ENCODE results near the gene ITGAD.

The ITGAD gene

GRCh38 chr16:31367853-31368252 is 25.3 kb upstream of the ITGAD start:
- no peak overlapping the region for H3K18ac ChIP-seq (ENCODE audit: low read length)
- no peak overlapping the region for H3K23ac ChIP-seq (ENCODE audit: low read depth, low read length, poor library complexity)
- no peak overlapping the region for H4K8ac ChIP-seq (ENCODE audit: low read depth, low read length)
- no peak overlapping the region for H3K14ac ChIP-seq (ENCODE audit: low read length)
- no peak overlapping the region for H2BK5ac ChIP-seq (ENCODE audit: low read length)
- no peak overlapping the region for H2BK120ac ChIP-seq (ENCODE audit: low read depth, low read length)
- H3K27ac ChIP-seq (replicated peaks; ENCODE audit: low read length): no peak overlapping the region
- H3K4me1 ChIP-seq (ENCODE audit: control insufficient read depth in 2 of 2, insufficient read depth in 1 of 2, low read depth in 1 of 2, low read length in 2 of 2): no peaks in the 10 kb centered on the region
- WGBS, 2 donors (ENCODE audit: extremely low coverage in 2 of 2, insufficient read length in 2 of 2, insufficient replicate concordance in 1 of 2): no CpG with 5 or more reads among the region's 3 CpGs
- no peaks in the 10 kb centered on the region for H3K36me3 ChIP-seq (replicated peaks in 1 of 2; ENCODE audit: control insufficient read depth in 2 of 2, insufficient read depth in 2 of 2, low read length in 2 of 2)
- no peak overlapping the region for H3K9ac ChIP-seq (ENCODE audit: low read depth, low read length, poor library complexity)
- no peak overlapping the region for H3K4me3 ChIP-seq (ENCODE audit: low read length in 2 of 2)
- H4K91ac ChIP-seq (ENCODE audit: low read depth, low read length, poor library complexity): no peak overlapping the region
- H3K27me3 ChIP-seq (ENCODE audit: control insufficient read depth in 3 of 3, insufficient read depth in 3 of 3, low read depth in 1 of 3, low read length in 3 of 3): no peaks in the 10 kb centered on the region
- no peak overlapping the region for H2BK12ac ChIP-seq (ENCODE audit: low read length)
- H3K4ac ChIP-seq (ENCODE audit: low read length): no peak overlapping the region
- H2AK5ac ChIP-seq (ENCODE audit: low read depth, low read length): no peak overlapping the region
- no peak overlapping the region for H3K4me2 ChIP-seq (ENCODE audit: insufficient read depth, low read length, poor library complexity, severe bottlenecking)
- no peak for DNase-seq (ENCODE audit: low spot score)
- H2BK15ac ChIP-seq (ENCODE audit: low read length): no peak overlapping the region
- no peak overlapping the region for H2AFZ ChIP-seq (ENCODE audit: low read length)
- H3K9me3 ChIP-seq (replicated peaks in 1 of 2; ENCODE audit: control insufficient read depth in 2 of 2, insufficient read depth in 1 of 2, low read depth in 1 of 2, low read length in 2 of 2): peaks cover 0 to 5% of the 10 kb centered on the region in 2 donors
- no peaks in the 10 kb centered on the region for H3K79me1 ChIP-seq (ENCODE audit: low read depth, low read length)

GRCh38 chr16:31371008-31371407 is 22.1 kb upstream of the ITGAD start:
- Histone ChIP-seq H3K9me3 (replicated peaks in 1 of 2; ENCODE audit: control insufficient read depth in 2 of 2, insufficient read depth in 1 of 2, low read depth in 1 of 2, low read length in 2 of 2) (peaks cover 0 to 7% of the 10 kb centered on the region in 2 donors), H3K14ac (ENCODE audit: low read length) (no peak overlapping the region), H3K27me3 (ENCODE audit: control insufficient read depth in 3 of 3, insufficient read depth in 3 of 3, low read depth in 1 of 3, low read length in 3 of 3) (peaks cover 0 to 3% (median 0%) of the 10 kb centered on the region in 3 experiments), H3K4ac (ENCODE audit: low read length) (no peak overlapping the region), H3K9ac (ENCODE audit: low read depth, low read length, poor library complexity) (no peak overlapping the region), H3K23ac (ENCODE audit: low read depth, low read length, poor library complexity) (peak overlapping the region; percentile 18), H3K4me1 (ENCODE audit: control insufficient read depth in 2 of 2, insufficient read depth in 1 of 2, low read depth in 1 of 2, low read length in 2 of 2) (no peaks in the 10 kb centered on the region), H3K4me2 (ENCODE audit: insufficient read depth, low read length, poor library complexity, severe bottlenecking) (no peak overlapping the region), H3K18ac (ENCODE audit: low read length) (peak overlapping the region; percentile 72), H4K8ac (ENCODE audit: low read depth, low read length) (no peak overlapping the region), H2BK12ac (ENCODE audit: low read length) (no peak overlapping the region), H4K91ac (ENCODE audit: low read depth, low read length, poor library complexity) (no peak overlapping the region), H3K36me3 (replicated peaks in 1 of 2; ENCODE audit: control insufficient read depth in 2 of 2, insufficient read depth in 2 of 2, low read length in 2 of 2) (no peaks in the 10 kb centered on the region), H3K4me3 (ENCODE audit: low read length in 2 of 2) (no peak overlapping the region), H2BK15ac (ENCODE audit: low read length) (peak overlapping the region; percentile 56), H2AFZ (ENCODE audit: low read length) (no peak overlapping the region), H2AK5ac (ENCODE audit: low read depth, low read length) (peak overlapping the region; percentile 71), H3K27ac (replicated peaks; ENCODE audit: low read length) (no peak overlapping the region), H2BK5ac (ENCODE audit: low read length) (no peak overlapping the region), H2BK120ac (ENCODE audit: low read depth, low read length) (peak overlapping the region; percentile 52), H3K79me1 (ENCODE audit: low read depth, low read length) (no peaks in the 10 kb centered on the region)
- no CpG with 5 or more reads among the region's 12 CpGs for WGBS, 2 donors (ENCODE audit: extremely low coverage in 2 of 2, insufficient read length in 2 of 2, insufficient replicate concordance in 1 of 2)
- no peak for DNase-seq (ENCODE audit: low spot score)

- H3K27ac ChIP-seq (replicated peaks; ENCODE audit: low read length): no peak overlapping the region
- peak overlapping the region; percentile 64 for H2AFZ ChIP-seq (ENCODE audit: low read length)
- H3K18ac ChIP-seq (ENCODE audit: low read length): peak overlapping the region; percentile 83
- no peak overlapping the region for H4K91ac ChIP-seq (ENCODE audit: low read depth, low read length, poor library complexity)
- H3K9ac ChIP-seq (ENCODE audit: low read depth, low read length, poor library complexity): no peak overlapping the region
- no peak overlapping the region for H2BK12ac ChIP-seq (ENCODE audit: low read length)
- H3K4me2 ChIP-seq (ENCODE audit: insufficient read depth, low read length, poor library complexity, severe bottlenecking): no peak overlapping the region
- no peak overlapping the region for H3K4ac ChIP-seq (ENCODE audit: low read length)
- H3K27me3 ChIP-seq (ENCODE audit: control insufficient read depth in 3 of 3, insufficient read depth in 3 of 3, low read depth in 1 of 3, low read length in 3 of 3): peaks cover 0 to 3% (median 0%) of the 10 kb centered on the region in 3 experiments
- H3K4me1 ChIP-seq (ENCODE audit: control insufficient read depth in 2 of 2, insufficient read depth in 1 of 2, low read depth in 1 of 2, low read length in 2 of 2): no peaks in the 10 kb centered on the region
- peak overlapping the region; percentile 94 for H2BK15ac ChIP-seq (ENCODE audit: low read length)
- peak overlapping the region; percentile 47 for H2BK120ac ChIP-seq (ENCODE audit: low read depth, low read length)
- peaks cover 0 to 7% of the 10 kb centered on the region in 2 donors for H3K9me3 ChIP-seq (replicated peaks in 1 of 2; ENCODE audit: control insufficient read depth in 2 of 2, insufficient read depth in 1 of 2, low read depth in 1 of 2, low read length in 2 of 2)
- WGBS, 2 donors (ENCODE audit: extremely low coverage in 2 of 2, insufficient read length in 2 of 2, insufficient replicate concordance in 1 of 2): no CpG with 5 or more reads among the region's 42 CpGs
- H3K4me3 ChIP-seq (ENCODE audit: low read length in 2 of 2): no peak overlapping the region
- no peak overlapping the region for H2BK5ac ChIP-seq (ENCODE audit: low read length)
- no peak for DNase-seq (ENCODE audit: low spot score)
- H3K79me1 ChIP-seq (ENCODE audit: low read depth, low read length): no peaks in the 10 kb centered on the region
- H2AK5ac ChIP-seq (ENCODE audit: low read depth, low read length): peak overlapping the region; percentile 28
- H3K36me3 ChIP-seq (replicated peaks in 1 of 2; ENCODE audit: control insufficient read depth in 2 of 2, insufficient read depth in 2 of 2, low read length in 2 of 2): no peaks in the 10 kb centered on the region
- H4K8ac ChIP-seq (ENCODE audit: low read depth, low read length): no peak overlapping the region
- peak overlapping the region; percentile 97 for H3K14ac ChIP-seq (ENCODE audit: low read length)
- H3K23ac ChIP-seq (ENCODE audit: low read depth, low read length, poor library complexity): no peak overlapping the region
Measured at GRCh38 chr16:31371619-31372484, 21.3 kb upstream of the ITGAD start.

GRCh38 chr16:31373235-31373634 is 19.9 kb upstream of the ITGAD start:
- no peaks in the 10 kb centered on the region for H3K4me1 ChIP-seq (ENCODE audit: control insufficient read depth in 2 of 2, insufficient read depth in 1 of 2, low read depth in 1 of 2, low read length in 2 of 2)
- H3K27ac ChIP-seq (replicated peaks; ENCODE audit: low read length): no peak overlapping the region
- peaks cover 0 to 7% of the 10 kb centered on the region in 2 donors for H3K9me3 ChIP-seq (replicated peaks in 1 of 2; ENCODE audit: control insufficient read depth in 2 of 2, insufficient read depth in 1 of 2, low read depth in 1 of 2, low read length in 2 of 2)
- no CpG with 5 or more reads among the region's 14 CpGs for WGBS, 2 donors (ENCODE audit: extremely low coverage in 2 of 2, insufficient read length in 2 of 2, insufficient replicate concordance in 1 of 2)
- no peak overlapping the region for H4K8ac ChIP-seq (ENCODE audit: low read depth, low read length)
- no peak overlapping the region for H3K14ac ChIP-seq (ENCODE audit: low read length)
- no peak overlapping the region for H2AK5ac ChIP-seq (ENCODE audit: low read depth, low read length)
- H4K91ac ChIP-seq (ENCODE audit: low read depth, low read length, poor library complexity): no peak overlapping the region
- DNase-seq (ENCODE audit: low spot score): no peak
- H3K4me2 ChIP-seq (ENCODE audit: insufficient read depth, low read length, poor library complexity, severe bottlenecking): no peak overlapping the region
- no peak overlapping the region for H3K4ac ChIP-seq (ENCODE audit: low read length)
- no peak overlapping the region for H2AFZ ChIP-seq (ENCODE audit: low read length)
- H3K27me3 ChIP-seq (ENCODE audit: control insufficient read depth in 3 of 3, insufficient read depth in 3 of 3, low read depth in 1 of 3, low read length in 3 of 3): peaks cover 0 to 3% (median 3%) of the 10 kb centered on the region in 3 experiments
- no peak overlapping the region for H2BK5ac ChIP-seq (ENCODE audit: low read length)
- H2BK12ac ChIP-seq (ENCODE audit: low read length): no peak overlapping the region
- no peaks in the 10 kb centered on the region for H3K36me3 ChIP-seq (replicated peaks in 1 of 2; ENCODE audit: control insufficient read depth in 2 of 2, insufficient read depth in 2 of 2, low read length in 2 of 2)
- H3K9ac ChIP-seq (ENCODE audit: low read depth, low read length, poor library complexity): no peak overlapping the region
- no peak overlapping the region for H2BK15ac ChIP-seq (ENCODE audit: low read length)
- H3K18ac ChIP-seq (ENCODE audit: low read length): no peak overlapping the region
- H2BK120ac ChIP-seq (ENCODE audit: low read depth, low read length): no peak overlapping the region
- no peaks in the 10 kb centered on the region for H3K79me1 ChIP-seq (ENCODE audit: low read depth, low read length)
- no peak overlapping the region for H3K4me3 ChIP-seq (ENCODE audit: low read length in 2 of 2)
- no peak overlapping the region for H3K23ac ChIP-seq (ENCODE audit: low read depth, low read length, poor library complexity)

All from neuronal stem cell (in vitro differentiated cells).